ENCODE results near the gene PPP1R27.

The PPP1R27 gene

GRCh38 chr17:81860756-81861568, 26.1 kb upstream of the PPP1R27 start:
- FAIRE-seq: peak; percentile 99

DNA sequence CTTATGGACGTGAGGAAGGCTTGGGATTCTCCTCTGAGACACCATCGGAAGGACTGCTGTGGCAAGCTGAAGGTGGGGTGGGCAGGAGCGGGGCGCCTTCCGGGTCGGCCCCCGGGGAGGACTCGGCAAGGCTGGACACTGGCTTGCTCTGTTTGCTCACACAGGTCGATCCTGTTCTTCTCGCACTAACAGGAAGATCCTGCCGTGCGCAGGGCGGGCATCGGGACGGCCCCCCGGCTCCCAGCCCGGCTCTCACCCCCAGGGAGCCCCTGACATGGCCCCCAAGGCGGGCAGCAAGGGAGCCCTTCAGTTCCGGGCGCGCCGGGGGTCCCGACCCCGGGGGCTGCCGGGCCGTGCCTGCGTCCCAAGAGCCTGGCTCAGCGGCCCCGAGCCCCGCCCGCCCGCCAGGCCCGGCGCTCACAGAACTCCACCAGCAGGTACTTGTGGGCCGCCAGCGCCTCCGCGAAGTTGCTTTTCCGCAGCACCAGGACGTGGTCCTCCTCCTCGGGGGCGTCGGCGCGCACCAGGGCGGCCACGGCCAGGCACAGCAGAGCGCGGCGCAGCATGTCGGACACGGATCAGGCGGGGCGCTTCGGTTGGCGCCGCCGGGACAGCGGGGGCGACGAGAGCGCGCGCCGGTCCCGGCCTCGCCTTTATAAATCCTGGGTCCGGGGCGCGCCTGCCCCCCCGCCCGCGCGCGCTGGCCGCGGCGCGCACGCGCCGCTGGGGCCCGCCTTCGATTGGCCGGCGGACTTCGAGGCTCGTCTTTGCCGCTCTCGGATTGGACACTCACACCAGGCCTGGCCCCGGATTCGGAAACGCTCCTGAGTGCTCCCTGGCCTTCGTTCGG, 25.3 kb upstream of the PPP1R27 start, which contains the start of gene P4HB:
Gene P4HB, minus strand, starts transcription at position 630 of the 850 bp plus-strand sequence. Its CDS starts 64 bp downstream, at position 566.
- no peak for FAIRE-seq

DNA sequence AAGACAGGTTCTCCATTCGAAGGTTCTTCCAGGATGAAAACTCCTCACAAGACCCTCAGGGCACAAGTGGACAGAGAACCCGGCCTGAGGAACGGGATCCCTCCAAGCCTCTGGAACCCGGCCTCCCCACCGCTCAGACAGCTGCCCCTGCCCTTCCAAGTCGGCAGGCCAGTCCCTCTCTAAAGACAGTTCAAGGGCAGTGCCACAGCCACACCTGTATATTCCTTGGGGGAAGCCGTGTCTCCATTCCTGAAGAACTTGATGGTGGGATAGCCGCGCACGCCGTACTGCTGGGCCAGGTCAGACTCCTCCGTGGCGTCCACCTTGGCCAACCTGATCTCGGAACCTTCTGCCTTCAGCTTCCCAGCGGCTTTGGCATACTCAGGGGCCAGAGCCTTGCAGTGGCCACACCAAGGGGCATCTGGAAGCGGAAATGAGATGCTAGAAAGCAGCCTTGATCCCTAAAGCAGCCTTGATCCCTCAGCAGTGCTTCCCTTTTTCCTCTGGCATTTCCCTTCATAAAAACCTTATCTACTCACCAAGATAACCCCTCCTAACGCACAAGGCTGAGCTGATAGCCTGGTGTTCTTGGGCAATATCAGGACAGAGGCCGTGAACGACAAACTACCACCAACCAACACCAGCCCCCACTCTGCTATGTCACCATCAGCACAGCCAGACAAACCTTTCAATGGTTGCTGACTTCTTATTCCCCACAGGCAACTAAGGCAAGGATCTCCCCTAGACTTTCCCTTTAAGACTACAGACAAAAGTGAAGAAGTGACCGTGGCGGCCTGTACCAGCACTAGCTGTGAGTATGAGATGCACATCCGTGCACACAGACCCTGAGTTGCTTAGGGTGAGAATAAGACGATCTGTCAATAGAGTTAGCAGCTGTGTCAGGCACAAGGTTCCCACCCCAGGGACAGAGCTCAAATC, 24.4 kb upstream of the PPP1R27 start:
- no peak for FAIRE-seq

DNA sequence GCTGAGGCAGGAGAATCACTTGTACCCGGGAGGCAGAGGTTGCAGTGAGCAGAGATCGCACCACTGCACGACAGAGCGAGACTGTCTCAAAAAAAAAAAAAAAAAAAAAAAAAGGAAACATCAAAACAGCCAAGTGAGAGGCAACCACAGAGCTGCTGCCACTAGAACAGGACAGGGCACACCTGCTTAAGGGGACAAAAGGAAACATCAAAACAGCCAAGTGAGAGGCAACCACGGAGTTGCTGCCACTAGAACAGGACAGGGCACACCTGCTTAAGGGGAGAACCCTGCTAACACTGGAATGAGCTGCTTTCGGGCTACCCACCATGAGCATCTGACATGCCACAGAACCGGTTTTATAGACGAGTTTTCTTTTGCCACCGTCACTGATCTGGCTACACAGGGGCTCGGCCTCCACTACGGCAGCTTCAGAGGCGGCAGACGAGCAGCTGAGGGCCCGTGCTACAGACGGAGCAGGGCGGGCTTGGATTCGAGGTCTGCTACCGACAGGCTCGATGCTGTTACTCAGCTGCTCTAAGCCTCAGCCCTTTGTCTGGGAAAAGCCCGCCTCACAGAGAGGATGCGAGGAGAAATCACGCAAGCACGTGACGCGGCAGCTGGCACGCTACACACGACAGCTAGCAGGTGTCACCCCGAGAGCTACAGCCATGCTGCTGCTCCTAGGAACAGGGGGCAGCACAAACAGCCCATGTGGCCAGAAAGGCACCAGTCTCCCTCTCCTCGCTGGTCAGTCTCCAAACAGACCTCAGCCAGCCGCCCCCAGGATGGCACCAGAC, 23.5 kb upstream of the PPP1R27 start:
- no peak for FAIRE-seq

DNA sequence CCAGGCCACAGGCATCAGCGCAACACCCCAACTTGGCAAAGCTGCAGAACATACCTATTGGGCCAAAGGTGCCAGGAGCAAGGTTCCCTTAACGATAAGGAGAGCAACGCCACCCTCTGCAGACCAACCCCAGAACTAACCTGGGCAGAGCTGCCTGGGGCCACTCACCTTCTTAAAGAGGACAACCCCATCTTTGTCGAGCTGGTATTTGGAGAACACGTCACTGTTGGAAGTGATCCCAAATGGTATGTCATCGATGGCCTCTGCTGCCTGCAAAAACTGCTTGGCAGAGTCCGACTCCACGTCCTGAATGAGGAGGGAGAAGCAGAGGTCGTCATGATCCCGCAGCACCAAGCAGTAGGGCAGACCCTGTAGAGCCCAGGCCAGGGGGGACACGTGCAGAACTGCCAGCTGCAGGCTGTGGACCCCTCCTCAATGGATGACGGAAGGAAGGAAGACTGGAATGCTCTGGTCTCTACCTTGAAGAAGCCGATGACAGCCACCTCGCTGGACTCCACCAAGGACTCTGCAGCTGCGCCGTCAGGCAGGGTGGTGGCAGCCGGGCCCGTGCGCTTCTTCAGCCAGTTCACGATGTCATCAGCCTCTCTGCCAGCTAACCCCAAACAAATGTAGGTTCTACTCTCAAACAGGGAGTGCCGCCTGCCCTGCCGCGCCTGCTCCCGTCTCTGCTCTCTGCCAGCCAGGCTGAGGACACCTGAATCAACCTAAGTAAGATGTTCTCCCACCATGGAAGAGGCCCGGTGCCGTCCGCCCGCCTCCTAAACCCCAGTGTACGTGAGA, 20.3 kb upstream of the PPP1R27 start:
- FAIRE-seq: no peak

- FAIRE-seq: no peak
These were observed 17.4 kb upstream of the PPP1R27 start for GRCh38 chr17:81852237-81852636.

- no peak for FAIRE-seq
These were observed 16.6 kb upstream of the PPP1R27 start for GRCh38 chr17:81851423-81851822.

- FAIRE-seq: no peak
These were observed 14.6 kb upstream of the PPP1R27 start for GRCh38 chr17:81849457-81849856.

GRCh38 chr17:81846743-81847689, 12.2 kb upstream of the PPP1R27 start:
- FAIRE-seq: no peak

DNA sequence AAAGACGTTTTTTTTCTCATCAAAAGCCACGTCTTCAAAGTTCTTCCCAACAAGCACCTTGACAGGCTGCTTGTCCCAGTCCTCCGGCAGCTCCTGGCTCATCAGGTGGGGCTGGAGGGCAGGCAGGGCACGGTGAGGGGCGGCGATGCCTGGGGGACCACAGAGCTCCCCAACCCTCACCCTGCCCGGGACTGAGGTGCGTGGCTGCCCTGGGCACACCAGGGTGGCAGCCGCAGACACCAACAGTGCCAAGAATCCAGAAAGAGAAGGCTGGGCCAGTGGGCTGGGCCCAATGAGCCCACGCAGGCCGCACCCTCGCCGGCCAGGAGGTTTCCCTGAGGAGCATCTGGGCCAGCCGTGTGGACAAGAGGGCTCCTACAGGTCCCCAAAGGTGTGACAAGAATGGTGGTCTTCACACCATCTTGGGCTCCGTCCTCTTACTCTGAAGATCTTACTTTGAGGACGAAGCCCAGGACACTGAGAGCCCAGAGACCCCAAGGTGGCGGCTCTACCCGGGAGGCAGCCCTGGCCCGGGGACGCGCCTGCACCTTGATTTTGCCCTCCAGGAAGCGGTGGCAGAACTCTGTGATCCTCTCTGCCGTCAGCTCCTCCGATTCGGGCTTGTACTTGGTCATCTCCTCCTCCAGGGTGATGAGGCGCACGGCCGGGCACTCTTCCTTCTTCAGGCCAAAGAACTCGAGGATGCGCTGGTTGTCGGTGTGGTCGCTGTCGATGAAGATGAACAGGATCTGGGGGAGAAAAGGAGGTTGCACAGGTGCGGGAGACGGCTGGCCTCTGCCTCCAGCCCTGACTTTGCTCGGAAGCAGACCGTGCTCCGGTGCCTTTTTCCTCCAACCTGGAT, 11.3 kb upstream of the PPP1R27 start:
- FAIRE-seq: no peak

DNA sequence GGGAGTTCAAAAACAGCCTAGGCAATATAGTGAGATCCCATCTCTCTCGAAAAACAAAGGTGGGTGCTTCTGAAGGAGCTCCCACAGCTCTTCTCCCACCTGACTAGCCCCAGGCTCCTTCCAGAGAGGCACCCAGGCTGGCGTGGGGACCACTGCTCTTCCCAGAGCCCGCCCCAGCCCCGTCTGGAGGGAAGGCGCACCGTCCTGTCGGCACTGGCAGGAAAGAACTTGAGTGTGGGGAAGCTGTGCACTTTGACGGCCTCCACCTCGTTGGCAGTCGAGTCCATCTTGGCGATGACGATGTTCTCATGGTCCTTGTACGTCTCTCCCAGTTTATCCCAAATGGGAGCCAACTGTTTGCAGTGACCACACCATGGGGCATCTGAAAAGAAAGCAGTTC, 10.5 kb upstream of the PPP1R27 start:
- no peak for FAIRE-seq

GRCh38 chr17:81844887-81845286, 10.0 kb upstream of the PPP1R27 start:
- no peak for FAIRE-seq

DNA sequence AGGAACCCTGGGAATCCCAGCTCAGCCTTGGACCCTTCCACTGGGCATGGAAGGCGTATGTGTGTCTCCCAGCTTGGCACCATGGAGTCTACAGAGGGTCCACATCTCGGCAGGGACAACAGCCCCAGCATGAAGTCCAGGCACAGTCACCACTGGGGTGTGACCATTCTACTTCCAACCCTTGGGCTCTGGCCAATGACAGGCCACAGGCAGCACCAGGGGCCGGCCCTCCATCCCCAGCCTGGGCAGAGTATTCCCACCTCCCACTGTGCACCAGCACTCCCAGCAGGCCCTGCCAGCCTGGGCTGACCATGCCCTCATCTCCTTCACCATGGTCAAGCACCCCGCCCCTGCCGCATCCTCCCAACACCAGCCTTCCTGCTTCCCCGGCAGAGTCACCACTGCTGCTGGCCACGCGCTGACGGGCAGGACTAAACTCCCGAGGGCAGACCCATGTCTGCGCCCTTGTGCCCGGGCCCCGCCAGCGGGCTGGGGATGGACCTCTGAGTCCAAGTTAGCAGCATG, 9.5 kb upstream of the PPP1R27 start:
- no peak for FAIRE-seq

DNA sequence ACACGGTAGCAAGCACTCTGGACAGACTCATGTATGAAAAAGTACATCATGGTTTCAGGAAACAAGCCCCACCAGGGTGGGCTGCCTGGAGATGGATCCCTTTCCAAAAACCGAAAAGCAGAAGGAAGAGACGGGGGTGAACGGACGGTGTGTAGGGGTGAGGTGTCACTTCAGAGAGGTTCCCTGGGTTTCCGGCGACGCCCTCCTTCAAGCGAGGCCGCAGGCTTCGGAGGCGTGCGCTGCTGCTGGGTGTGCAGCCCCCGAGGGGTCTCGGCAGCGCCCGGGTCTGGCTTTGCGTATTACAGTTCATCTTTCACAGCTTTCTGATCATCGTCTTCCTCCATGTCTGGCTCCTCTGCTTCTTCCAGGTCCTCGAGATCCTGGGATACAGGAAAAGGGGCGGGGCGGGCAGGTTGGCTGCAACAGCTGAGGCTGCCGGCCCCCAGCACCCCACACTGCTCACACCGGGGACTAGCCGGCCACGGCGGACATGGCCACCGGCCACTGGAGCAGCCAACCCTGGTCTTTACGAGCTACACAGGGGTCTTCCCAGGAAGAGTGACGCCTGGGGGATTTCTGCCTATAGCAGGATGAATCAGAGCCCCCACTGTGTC, 9.0 kb upstream of the PPP1R27 start:
- FAIRE-seq: no peak

DNA sequence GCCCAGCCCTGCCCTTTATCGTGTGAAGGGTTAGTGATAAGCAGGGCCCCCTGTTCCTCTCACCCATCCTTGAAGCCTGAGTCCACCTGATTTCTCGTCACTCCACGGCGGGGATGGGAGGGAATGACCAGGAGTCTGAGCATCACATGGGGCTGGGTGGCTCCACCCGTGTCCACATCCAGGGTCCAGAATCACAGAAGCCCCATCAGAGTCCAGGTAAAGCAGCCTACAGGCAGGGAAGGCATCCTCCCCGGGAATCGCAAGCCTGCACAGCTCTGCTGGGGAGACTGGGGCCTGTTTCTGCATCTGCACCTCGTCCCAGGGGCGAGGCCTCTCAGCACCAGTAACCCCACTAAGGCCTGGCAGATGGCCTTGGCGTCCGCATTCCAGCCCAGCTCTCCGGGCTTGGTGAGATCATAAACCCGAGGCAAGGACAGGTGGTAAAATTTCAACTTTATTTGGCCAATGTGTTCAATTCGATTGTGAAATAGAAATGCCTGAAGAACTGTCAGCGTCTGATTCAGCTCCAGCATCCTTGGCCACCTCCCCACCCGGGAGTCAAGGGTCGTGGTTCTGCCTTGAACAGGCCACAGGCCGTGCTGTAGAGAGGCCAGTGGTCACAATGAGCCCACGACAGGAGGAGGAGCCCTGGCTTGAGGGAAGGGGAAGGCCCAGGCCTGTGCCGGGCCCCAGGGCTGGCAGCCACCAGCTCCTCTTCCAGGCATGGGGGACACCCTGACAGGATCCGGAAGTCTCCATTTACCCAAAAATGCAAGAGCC, 8.1 kb upstream of the PPP1R27 start:
- FAIRE-seq: no peak

DNA sequence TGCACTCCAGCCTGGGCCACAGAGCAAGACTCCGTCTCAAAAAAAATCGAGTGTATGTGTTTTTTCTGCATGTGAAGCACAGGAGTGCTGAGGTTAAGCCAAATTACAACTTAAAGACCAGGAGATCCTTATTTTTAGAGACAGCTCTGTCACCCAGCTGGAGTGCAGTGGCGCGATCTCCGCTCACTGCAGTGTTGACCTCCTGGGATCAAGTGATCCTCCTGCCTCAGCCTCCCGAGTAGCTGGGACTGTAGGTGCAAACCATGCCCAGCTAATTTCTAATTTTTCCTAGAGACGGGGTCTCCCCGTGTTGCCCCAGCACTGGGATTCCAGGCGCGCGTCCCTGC, 7.5 kb upstream of the PPP1R27 start:
- no peak for FAIRE-seq

- no peak for FAIRE-seq
These were observed 7.0 kb upstream of the PPP1R27 start for GRCh38 chr17:81841866-81842265.
